ENCODE data around the gene GZF1.

DNA sequence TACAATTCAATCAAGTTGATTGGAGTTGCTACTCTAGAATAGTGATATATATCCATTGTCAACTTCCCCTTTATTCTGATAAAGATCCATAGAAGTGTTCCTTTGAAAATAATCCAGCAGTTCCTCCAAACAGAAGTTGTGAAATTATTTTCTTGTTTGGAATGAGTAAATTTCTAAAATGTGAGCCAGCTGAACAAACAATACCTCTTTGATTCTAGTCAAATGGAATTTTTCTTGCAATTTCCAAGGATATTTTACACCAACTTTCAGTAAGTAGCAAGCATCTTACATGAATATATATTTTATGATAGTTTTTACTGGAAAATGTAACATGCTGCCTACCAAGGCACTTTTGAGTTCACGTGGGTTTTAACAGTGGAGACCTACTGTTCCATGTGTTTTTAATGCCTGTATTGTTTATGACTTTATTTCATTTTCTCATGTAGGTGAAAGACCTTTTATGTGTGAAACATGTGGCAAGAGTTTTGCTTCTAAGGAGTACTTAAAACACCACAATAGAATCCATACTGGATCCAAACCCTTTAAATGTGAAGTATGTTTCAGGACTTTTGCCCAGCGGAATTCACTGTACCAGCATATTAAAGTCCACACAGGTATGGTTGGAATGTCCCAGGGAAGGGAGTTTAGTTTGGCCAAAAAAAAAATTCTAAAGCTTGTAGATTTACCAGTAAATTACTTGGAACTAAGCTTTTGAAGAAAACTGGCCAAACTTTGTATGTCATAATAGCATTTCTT, 6.5 kb downstream of the GZF1 start:
- TF ChIP-seq POLR2AphosphoS5 (IDR thresholded peaks at IDR 0.05; ENCODE audit: low read depth, low read length) (no peak), POLR2A (IDR thresholded peaks at IDR 0.05; ENCODE audit: low read depth, low read length) (no peak), TAF1 (IDR thresholded peaks at IDR 0.05; ENCODE audit: low read depth, low read length) (no peak), SPI1 (IDR thresholded peaks at IDR 0.05; ENCODE audit: low read depth, low read length) (no peak), PAX5 (IDR thresholded peaks at IDR 0.05; ENCODE audit: insufficient read depth, low read length, severe bottlenecking) (no peak)
